ENCODE results near the gene OR8J1.
"Not testable (repeated sequence)": the region's sequence is repeated elsewhere in the genome, so short reads cannot be mapped to it uniquely, and the experiment has no call there.

Gene OR8J1

GRCh38 chr11:56353991-56354390 lies at the start of gene OR8J1:
Gene OR8J1, plus strand, starts transcription at chr11:56354291. Its CDS starts 5,956 bp downstream, at chr11:56360247.
- no peak for DNase-seq (ENCODE audit: low spot score)

- no peak for DNase-seq (ENCODE audit: low spot score)
Observed at GRCh38 chr11:56307836-56308235, 46.3 kb upstream of the OR8J1 start.

- no peak for DNase-seq (ENCODE audit: low spot score)
Observed at GRCh38 chr11:56314844-56315243, 39.2 kb upstream of the OR8J1 start, which contains the start of gene OR8K3. Gene OR8K3, plus strand, starts transcription at chr11:56315144. Its CDS starts 3,163 bp downstream, at chr11:56318307.

GRCh38 chr11:56331861-56332491 lies 22.1 kb upstream of the OR8J1 start:
- peak; percentile 10 for DNase-seq (ENCODE audit: low spot score)

- DNase-seq (ENCODE audit: low spot score) = no peak
Observed at GRCh38 chr11:56333156-56333555, 20.9 kb upstream of the OR8J1 start.

GRCh38 chr11:56340289-56340688 lies 13.8 kb upstream of the OR8J1 start:
- DNase-seq (ENCODE audit: low spot score) = no peak

- no peak for DNase-seq (ENCODE audit: low spot score)
Observed at GRCh38 chr11:56345739-56346138, 8.4 kb upstream of the OR8J1 start, which contains the start of gene OR8K1. Gene OR8K1, plus strand, starts transcription at chr11:56346039. Its CDS starts 0 bp downstream, at chr11:56346039.

- no peak for DNase-seq (ENCODE audit: low spot score)
Observed at GRCh38 chr11:56375324-56375723, 21.2 kb downstream of the OR8J1 start, which contains the start of gene OR8U1. Gene OR8U1, plus strand, starts transcription at chr11:56375624. Its CDS starts 0 bp downstream, at chr11:56375624.

- DNase-seq (ENCODE audit: low spot score) = no peak
Observed at GRCh38 chr11:56380120-56380519, 26.0 kb downstream of the OR8J1 start.

GRCh38 chr11:56394381-56394780 lies 40.3 kb downstream of the OR8J1 start:
- no peak for DNase-seq (ENCODE audit: low spot score)

- peak; percentile 31 for DNase-seq (ENCODE audit: low spot score)
Observed at GRCh38 chr11:56396047-56396446, 42.0 kb downstream of the OR8J1 start.

GRCh38 chr11:56401858-56402461 lies 47.9 kb downstream of the OR8J1 start:
- not testable (repeated sequence) for DNase-seq (ENCODE audit: low spot score)

GRCh38 chr11:56404393-56404792 lies 50.3 kb downstream of the OR8J1 start:
- DNase-seq (ENCODE audit: low spot score) = no peak

GRCh38 chr11:56410801-56411200 lies 56.7 kb downstream of the OR8J1 start:
- no peak for DNase-seq (ENCODE audit: low spot score)
